Activated CD4-positive, alpha-beta T cell treated with anti-CD3 and anti-CD28 coated beads for 1 hour (primary cell): ENCODE data around the gene OR6M1.

ENCODE experiments used
- DNase-seq: peaks from one replicate; pipeline ENCODE4 v3.0.0-alpha.2; 2020

OR6M1 gene, protein sequence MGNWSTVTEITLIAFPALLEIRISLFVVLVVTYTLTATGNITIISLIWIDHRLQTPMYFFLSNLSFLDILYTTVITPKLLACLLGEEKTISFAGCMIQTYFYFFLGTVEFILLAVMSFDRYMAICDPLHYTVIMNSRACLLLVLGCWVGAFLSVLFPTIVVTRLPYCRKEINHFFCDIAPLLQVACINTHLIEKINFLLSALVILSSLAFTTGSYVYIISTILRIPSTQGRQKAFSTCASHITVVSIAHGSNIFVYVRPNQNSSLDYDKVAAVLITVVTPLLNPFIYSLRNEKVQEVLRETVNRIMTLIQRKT

DNA sequence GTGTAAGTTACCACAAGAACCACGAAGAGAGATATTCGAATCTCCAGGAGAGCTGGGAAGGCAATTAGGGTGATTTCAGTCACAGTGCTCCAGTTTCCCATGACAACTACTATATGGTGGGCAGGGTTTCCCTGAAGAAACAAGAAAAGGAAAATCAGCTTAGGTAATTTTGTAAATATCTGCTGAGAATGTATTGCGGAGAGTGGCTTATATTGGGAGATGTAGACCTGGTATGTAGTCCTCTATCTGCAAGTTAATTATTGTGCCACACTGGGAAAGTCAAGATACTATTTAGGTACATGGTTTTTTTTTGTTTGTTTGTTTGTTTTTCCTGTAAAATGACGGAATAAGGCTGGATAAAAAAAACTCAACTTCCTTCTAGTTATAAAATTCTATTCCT, at the start of gene OR6M1:
TSS of gene OR6M1 (minus strand) at position 101 of the 400 bp plus-strand sequence. CDS start at position 101, 0 bp downstream.
- no peak for DNase-seq

DNA sequence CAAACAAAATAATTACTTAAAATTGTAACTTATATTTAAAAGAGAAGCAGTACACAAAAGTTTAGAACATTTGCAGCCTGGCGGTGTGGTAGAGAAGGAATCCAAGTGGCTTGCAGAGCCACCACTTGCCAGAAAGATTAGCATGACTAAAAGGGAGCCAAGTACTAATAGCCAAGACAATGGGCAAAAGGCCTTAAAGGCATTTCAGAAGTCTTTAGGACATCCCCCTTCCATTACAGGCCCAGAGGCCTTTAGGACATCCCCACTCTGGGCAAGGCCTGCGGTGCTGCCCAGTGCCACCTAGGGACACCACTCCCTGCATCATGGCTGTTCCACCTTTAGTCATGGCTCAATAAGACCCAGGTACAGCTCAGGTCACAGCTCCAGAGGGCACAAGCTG, 46.9 kb upstream of the OR6M1 start:
- no peak for DNase-seq

- DNase-seq = no peak
Observed at GRCh38 chr11:123852321-123852720, 46.2 kb upstream of the OR6M1 start.

DNA sequence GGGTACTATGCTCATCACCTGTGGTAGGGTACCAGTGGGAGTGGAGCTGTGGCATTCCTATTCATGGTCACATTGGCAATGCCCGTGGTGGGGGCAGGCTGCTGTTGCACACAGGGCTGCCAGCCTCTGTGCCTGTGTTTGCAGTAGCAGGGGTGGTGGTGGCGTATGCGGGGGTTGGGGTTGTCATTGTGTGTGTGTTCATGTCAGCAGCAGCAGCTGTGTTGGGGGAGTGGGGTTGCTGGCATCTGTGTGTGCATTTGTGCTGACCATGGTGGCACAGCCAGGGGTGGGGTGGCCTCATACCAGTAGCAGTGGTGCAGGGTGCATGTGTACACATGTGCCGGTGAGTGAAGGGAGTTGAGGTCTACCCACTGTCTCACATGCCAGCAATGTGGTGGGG, 45.0 kb upstream of the OR6M1 start:
- DNase-seq = no peak

- DNase-seq = no peak
Observed at GRCh38 chr11:123841174-123841573, 35.0 kb upstream of the OR6M1 start.

DNA sequence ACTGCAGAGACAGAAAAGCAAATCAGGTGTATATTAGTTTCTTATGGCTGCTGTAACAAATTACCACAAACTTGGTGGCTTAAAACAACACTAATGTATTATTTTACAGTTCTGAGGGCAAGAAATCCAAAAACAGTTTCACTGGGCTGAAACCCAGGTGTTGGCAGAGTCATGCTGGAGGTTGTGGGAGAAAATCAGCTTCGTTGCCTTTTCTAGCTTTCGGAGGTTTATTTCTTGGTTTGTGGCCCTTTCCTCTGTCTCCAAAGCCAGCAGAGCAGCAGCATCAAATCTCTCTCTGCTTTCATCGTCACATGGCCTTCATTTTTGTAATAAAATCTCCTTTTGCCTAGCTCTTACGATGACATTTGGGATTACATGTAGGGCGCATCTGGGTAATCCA, 33.0 kb upstream of the OR6M1 start:
- DNase-seq = no peak

- DNase-seq = no peak
Observed at GRCh38 chr11:123838659-123839058, 32.5 kb upstream of the OR6M1 start.

GRCh38 chr11:123838199-123838598, 32.0 kb upstream of the OR6M1 start:
- DNase-seq = no peak

DNA sequence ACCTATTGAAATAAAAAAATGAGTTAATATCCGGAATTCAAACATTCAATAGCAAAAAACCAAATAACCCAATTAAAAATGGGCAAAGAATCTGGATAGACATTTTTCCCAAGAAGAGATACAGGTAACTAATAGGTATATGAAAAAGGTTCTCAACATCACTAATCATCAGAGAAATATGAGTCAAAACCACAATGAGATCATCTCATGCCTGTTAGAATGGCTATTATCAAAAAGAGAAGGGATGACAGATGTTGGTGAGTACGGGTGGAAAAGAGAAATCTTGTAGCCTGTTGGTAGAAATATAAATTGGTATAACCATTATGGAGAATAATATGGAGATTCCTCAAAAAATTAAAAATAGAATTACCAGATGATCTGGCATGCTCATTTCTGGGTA, 26.9 kb upstream of the OR6M1 start:
- DNase-seq = no peak

GRCh38 chr11:123829745-123830144, 23.6 kb upstream of the OR6M1 start:
- no peak for DNase-seq

DNA sequence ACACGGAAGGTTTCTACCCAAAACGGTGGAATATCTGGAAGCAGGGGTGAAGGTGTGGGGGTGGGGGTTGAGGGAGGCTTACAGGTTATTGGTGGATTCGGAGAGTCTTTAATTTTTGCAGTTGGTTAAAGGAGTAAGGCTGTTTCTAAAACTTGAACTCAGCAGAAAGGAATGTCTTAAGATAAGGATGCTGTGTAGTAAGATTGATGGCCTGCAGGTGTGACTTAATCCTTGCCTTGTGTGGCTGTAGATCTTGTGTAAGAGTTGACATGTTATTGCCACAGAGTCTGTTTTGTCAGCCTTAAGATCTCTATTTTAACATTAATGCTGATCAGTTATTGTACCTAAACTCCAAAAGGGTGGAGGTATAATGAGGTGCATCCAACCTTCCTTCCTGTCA, 16.4 kb upstream of the OR6M1 start:
- no peak for DNase-seq

- no peak for DNase-seq
Observed at GRCh38 chr11:123822032-123822431, 15.9 kb upstream of the OR6M1 start.

DNA sequence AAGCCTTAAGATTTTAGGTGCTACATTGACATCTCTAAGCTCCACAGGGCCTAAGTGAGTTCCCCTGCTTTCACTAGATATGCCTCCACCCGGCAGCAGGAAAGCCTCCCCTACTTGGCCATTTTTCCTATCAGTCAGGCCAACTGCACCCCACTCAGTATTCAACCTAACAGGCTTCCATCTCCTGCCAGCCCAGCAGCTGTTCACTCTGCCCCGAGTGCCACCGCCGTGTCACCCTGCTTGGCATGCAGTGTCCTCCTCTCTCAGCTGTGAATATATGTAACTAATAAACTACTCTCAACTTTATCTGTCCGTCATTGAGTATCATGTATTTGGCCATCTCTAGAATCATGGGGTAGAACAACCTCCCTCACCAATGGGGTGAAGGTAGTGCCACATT, 9.0 kb upstream of the OR6M1 start:
- no peak for DNase-seq

DNA sequence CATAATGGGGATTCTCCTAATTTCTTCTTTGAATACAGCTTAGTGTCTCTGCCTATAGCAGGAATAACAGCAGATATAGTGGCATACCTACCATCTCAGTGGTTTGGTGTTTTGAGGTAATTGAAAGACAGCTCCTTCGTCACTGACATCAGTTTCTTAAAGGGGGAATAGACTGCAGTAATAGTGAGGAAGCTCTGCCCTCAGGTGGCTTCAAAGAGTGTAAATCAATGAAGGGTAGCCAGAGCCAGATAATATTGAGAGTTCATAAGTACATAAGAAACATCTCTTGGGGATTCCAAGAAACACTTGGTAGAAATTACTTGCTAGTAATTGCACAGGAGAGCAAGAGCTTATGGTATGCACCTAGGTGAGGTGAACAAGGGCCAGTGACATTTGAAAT, 4.4 kb downstream of the OR6M1 start:
- no peak for DNase-seq

DNA sequence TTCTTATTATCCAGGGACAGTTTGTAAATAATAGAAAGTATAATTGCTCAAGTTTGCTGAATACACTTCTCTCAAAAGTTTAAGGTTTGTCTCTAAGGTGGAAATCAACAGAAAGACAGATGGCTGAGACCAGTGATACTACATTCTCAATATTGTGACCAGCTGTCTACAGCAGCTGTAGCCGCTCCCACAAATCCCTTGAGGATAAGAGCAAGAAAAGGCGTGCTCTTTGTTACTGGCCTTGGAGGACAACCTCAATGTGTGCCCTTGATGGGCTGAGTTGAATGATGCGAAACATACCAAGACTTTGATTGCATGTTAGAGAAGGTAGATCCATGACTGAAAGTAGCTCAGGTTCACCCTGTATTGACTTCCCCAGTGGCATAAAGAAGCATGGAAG, 6.1 kb downstream of the OR6M1 start:
- no peak for DNase-seq

GRCh38 chr11:123799438-123799837, 6.7 kb downstream of the OR6M1 start:
- DNase-seq = no peak

DNA sequence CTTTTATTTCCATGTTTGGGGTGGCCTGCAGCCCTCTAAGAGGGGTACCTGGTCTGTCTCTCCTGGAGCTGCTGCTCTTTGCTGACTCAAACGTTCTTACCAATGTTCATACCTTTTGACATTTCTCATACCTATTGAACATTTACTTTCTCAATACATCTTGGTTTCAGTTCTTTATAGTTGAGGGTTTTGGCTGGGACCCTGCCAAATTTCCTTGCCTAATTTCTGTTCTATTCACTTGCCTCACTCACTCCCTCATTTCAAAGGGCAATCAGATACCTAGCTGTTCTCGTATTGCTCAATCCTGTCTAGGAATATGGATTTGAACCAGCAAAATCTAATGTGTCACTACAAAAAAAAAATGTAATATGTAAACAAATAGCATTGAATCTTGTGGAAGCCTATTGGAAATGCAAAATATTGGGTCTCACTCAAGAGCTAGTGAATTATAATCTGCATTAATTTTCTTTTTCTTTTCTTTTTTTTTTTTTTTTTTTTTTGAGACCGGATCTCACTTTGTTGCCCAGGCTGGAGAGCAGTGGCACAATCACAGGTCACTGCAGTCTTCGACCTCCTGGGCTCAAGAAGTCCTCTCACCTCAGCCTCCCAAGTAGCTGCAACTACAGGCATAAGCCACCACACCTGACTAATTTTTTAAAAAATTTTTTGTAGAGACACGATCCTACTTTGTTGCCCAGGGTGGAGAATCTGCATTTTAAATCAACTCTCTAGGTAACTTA, 7.5 kb downstream of the OR6M1 start:
- DNase-seq = no peak

- no peak for DNase-seq
Observed at GRCh38 chr11:123798079-123798478, 8.1 kb downstream of the OR6M1 start.

DNA sequence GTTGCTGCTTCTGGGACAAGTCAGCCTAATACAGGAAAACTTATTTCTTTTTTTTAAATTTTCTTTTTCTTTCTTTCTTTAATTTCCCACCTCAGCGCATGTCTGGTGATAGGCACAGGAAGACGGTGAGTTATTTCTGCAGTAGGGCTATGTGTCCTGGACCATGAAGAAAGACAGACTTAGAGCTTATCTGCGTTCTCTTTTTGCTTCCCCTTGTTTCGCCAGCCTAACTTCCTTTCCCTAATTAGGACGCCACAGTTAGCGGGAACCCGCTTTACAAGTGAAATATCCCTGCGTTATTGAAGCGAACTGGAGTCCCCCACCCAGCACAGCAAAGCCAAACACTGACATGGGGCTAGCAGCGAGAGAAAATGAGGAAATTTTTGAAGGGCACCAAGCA, 8.6 kb downstream of the OR6M1 start:
- no peak for DNase-seq

DNA sequence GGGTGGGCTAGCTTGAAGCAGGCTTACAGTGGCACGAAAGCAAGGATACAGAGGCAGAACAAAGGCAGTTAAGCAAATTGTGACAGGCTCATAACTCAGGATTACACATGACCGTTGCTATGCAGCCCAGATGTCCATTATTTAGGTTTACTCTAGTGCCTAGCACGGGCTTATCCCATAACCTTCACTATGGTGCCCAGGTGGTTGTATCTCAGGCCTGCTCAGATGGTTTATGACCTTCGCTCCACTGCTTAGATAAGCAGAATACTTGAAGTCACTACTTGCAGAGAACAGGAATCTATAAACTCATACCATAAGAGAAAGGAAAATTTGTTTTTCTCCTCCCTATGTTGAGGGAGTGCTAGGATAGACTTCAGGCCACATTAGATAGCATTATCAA, 9.0 kb downstream of the OR6M1 start:
- DNase-seq = no peak

GRCh38 chr11:123796226-123796625, 9.9 kb downstream of the OR6M1 start:
- no peak for DNase-seq

DNA sequence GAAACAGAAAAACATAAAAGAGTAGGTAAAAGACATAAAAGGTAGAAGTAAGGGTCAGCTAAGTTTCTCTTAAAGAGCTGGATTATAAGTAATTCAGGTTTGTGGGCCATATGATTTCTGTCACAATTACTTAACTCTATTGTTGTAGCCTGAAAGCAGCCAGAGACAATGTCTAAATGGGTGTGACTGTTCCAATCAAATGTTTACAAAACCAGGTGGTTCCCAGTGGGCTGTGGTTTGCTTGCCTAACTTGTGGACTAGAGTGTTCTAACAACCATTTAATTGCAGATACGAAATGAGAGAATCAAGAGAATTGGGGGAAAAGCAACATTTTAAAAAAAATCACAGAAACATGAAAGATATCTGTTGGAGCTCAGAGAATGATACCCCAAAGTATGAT, 22.6 kb downstream of the OR6M1 start:
- DNase-seq = no peak

GRCh38 chr11:123778511-123778910, 27.6 kb downstream of the OR6M1 start:
- no peak for DNase-seq

DNA sequence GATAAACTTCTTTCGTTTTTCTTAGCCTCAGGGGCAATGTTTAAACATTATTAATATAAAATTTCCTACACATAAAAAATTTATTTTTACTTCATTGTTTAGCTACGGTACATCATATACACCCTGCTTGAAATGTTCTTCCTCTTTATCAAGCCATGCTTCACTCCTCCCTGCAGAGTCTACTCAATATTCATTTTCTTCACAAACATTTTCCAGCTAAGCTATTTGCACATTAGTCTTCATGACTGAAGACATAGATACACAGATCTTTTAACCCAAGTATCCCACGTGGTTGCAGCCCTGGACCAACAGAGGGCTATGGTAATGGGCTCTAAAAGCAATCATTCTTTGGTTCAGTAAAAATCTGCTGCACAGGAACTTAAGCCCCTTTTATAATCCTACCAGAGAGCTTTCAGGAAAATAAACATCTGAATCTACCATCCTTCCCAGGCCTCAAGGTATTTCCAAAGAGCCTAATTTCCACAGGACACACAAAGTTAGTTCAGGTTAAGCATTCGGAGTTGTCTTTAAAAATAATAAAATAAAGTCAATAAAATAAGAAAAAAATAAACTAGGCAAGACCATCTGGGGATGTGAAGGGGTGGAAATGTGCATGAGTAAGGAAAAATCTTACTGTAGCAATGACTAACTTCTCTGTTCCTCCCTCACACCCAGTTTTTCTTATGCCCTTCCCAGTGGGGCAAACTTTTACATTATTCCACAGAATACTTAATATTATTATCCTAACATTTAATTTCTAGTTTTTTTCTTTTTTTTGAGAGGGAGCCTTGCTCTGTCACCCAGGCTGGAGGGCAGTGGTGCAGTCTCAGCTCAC, 30.2 kb downstream of the OR6M1 start:
- DNase-seq = no peak
